Renal cortical epithelial cell (primary cell): ENCODE data around the gene TMEM86B. TPM values are rescaled to one million over a fixed set of nuclear protein-coding genes. Genes with fewer than 3 reads are reported as not detected.

ENCODE experiments used
- DNase-seq: peaks from one replicate; pipeline ENCODE4 v3.0.0-alpha.2; 2011; ENCODE audit warnings: low read depth
- total RNA-seq: library from RNA; depleted of rRNA; stranded (reverse); fragments of >200 nt; gene quantifications from 2 replicates; pipeline ENCODE4 v1.2.3, GENCODE V29; 2014

Gene TMEM86B
- total RNA-seq, 1 donor from 2014 or later, result 0.94 TPM

GRCh38 chr19:55257461-55258420 lies 29.2 kb upstream of the TMEM86B start:
- no peak for DNase-seq

DNA sequence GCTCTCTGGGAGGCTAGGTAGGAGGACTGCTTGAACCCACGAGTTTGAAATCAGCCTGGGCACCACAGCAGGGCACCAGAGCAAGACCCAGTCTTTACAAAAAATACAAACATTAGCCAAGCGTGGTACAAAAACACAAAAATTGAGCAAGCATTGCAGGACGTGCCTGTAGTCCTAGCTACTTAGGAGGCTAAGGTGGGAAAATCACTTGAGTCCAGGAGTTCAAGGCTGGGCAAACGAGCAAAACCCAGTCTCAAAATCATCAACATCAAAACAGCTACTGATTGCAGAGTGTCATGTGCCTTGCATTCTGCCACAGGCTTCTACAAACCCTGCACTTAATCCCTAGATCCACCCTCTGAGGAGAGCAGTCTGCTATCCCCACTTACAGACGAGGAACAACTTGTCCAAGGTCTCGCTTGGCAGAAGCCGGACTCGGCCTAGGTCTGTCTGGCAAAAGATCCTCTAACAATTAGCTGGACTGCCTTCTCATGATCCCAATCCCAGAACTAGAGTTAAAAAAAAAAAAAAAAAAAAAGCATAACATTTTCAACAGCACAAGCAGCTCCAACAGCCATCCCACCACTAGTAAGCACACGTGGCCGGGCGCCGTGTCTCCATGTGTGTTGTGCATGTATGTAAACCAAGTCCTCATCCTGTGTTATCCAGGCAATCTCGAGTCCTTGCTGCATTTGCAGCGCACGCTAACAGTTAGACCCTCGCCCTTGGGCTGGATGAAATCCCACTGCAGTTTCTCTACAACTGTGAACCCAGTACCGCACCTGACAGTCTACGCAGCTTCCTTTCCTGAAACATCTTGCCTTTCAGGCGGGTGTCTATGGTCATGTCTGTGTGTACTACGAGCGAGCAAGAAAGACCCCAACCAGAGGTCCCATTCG lies 28.2 kb upstream of the TMEM86B start:
- no peak for DNase-seq

DNA sequence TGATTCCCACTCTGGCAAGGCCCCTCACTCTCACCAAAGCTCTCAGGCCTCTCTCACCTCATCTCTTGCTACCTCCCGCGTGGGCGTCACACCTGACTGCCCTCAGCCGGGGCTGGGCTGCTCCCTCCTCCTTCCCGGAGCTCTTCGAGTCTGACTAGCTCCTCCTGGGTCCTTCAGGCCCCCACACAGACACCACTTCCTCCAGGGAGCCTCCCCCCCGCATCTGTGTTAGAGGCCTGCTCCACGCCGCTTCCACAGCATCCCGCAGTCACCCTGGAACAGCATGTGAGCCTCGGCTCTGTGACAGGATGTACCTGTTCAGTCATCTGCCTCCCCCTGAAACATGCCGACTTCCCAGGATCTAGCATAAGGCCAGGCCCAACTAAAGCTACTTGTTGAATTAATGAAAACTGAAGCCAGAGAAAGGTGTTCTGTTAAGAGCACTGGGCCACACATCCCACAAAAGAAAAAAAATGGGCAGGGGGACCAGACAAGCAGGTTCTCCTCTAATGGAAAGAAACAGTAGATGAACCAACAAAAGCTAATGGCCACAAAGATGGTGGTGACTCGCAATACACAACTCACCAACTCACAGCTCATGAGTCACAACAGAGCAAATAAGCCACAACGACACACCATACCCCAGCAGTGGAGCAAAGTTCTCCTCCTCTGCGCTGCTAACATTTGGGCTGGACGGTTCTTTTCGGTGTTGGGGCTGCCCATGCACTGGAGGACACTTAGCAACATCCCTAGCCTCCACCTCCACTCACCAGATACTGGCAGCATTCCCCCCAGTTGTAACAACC lies 27.3 kb upstream of the TMEM86B start:
- peak; percentile 50 for DNase-seq

DNA sequence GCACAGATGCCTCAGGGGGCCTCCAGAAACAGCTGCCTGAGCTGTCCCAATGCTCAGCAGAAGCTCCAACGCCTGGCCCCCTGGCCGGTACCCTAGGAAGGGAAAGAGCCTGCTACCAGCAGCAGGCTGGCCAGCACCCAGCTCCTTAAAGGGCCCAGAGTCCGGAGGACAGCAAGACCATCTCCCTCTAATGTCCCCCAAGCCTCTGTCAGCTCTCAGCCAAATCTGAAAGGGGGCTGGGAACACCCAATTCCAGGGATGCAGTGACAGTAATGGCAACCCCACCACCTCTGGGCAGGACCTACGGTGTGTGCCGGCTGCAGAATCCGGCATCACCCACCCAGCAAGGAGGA lies 26.0 kb upstream of the TMEM86B start:
- no peak for DNase-seq

- no peak for DNase-seq
These were observed 25.5 kb upstream of the TMEM86B start for GRCh38 chr19:55253842-55254624.

GRCh38 chr19:55252760-55253663 lies 24.4 kb upstream of the TMEM86B start:
- no peak for DNase-seq

GRCh38 chr19:55251341-55252081 lies 22.9 kb upstream of the TMEM86B start:
- DNase-seq, result peak; percentile 60

- no peak for DNase-seq
These were observed 21.9 kb upstream of the TMEM86B start for GRCh38 chr19:55250262-55251036.

- no peak for DNase-seq
These were observed 21.3 kb upstream of the TMEM86B start for GRCh38 chr19:55249841-55250240.

- DNase-seq, result no peak
These were observed 20.1 kb upstream of the TMEM86B start for GRCh38 chr19:55248704-55249103.

- DNase-seq, result no peak
These were observed 19.7 kb upstream of the TMEM86B start for GRCh38 chr19:55248166-55248675.

- peak; percentile 37 for DNase-seq
These were observed 19.1 kb upstream of the TMEM86B start for GRCh38 chr19:55247621-55248099.

DNA sequence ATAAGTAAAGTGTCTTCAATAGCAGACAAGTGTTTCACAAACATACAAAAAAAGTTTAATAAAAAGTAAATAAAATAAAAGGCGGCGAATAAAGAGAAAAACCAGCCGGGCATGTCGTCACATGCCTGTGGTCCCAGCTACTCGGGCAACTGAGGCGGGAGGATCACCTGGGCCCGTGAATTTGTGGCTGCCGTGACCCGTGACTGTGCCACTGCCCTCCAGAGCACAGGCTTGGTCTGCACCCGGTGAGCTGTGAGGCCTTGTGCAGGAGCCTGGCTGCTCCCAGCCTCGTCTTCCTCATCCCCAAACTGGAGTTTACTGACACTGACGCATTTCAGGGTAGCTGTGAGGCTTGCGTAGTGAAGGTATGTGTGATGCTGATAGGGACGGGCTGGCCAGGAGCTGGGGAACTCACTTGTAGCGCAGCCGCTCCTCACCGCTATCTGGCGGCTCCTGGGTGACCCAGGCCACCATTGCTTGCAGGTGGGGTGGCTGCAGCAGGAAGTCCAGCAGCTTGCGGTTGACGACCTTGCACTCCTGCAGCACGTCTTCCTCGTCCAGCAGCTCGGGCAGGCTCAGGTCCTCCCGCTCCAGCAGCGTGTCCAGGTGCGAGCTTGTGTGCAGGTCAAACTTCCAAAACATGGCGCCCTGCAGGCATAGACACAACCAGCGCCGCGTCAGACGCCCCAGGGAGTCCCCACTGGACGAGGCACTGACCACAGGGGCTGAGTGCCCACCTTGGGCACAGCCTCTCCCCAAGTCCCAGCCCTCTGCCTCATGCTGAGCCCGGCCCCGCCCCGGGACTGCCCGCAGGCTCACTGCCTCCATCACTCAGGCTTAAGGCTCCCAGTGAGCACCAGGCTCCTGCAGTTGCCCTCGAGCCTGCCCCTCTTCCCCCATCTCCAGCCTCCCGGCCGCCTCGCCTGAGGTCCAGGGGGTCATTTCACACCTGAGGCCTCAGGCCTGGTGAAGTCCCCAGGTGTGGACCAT lies 18.2 kb upstream of the TMEM86B start:
- DNase-seq, result no peak

DNA sequence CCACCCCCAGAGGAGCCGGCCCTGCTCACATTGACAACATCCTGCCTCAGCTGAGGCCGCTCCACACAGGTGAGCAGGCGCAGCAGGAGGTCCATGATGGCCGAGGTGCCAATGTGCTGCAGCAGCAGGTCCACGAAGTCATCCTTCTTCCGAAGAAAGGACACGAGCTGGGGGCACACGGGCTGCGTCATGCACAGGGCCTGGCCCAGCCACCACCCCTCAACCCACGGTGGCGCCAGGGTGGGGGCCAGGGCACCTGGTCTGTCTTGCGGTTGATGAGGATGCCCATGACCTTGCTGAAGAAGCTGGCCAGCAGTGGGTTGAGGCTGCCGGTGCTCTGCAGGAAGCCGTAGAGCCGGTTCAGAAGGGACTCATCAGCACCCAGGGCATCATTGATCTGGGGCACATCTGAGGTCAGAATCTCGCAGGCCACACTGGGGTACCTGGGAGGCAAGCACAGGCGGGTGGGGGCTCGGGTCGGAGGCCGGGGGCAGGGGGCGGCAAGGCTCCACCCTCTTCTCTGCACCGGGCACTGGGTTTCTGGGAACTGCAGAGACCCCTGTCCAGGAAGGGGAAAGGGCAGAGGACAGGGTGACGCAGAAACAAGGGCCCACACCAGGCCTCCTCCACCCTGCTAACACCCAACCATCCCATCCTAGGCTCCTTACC lies 16.8 kb upstream of the TMEM86B start:
- DNase-seq, result no peak

DNA sequence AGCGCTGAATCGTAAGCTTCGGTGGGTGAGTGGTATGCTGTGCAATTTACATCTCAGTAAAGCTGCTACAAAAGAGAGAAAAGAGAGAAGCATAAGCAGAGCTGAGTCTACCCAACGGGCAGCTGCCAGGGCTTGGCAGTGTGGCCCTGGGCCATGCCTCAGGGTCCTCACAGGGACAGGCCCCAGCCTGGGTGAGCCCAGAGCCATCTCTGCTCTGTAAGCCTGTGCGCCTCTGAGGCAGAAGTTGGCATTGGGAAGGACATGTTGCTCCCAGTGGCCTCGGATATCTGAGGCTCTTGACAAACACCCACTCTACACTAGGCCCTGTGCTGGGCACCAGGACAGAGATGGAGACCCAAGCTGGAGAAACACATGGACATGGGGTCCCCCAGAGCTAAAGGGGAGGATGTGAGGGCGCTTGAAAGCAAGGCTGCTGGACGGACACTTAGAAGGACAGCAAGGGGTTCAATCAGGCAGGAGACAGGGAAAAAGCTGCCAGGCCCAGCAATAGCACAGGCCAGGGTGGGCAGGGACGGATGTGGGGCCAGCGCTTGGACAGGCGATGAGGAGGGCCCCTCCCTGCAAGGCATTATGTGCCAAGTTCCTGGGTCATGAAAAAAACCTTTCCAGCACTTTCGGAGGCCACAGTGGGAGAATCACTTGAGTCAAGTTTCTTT lies 15.6 kb upstream of the TMEM86B start:
- DNase-seq, result no peak

DNA sequence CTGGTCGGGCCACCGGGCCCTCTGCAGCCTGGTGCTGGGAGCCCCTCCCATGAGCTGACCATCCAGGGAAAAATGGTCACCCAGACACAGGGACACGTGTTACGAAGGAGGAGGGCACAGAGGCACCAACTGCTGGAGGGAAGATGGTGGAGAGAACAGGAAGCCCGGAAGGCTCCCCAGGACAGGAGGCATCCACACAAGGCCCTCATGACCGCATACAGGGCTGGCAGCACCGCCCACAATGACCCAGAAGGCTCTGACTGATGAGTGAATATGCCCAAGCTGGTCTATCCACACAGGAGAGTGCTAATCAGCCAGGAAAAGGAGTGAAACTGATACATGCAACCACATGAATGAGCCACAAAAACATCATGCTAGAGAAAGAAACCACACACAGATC lies 14.0 kb upstream of the TMEM86B start:
- DNase-seq, result no peak
